ENCODE data around the gene KCNK5.
A peak's percentile ranks its signal among the peaks of the same experiment; 100 is the strongest.

KCNK5 gene

DNA sequence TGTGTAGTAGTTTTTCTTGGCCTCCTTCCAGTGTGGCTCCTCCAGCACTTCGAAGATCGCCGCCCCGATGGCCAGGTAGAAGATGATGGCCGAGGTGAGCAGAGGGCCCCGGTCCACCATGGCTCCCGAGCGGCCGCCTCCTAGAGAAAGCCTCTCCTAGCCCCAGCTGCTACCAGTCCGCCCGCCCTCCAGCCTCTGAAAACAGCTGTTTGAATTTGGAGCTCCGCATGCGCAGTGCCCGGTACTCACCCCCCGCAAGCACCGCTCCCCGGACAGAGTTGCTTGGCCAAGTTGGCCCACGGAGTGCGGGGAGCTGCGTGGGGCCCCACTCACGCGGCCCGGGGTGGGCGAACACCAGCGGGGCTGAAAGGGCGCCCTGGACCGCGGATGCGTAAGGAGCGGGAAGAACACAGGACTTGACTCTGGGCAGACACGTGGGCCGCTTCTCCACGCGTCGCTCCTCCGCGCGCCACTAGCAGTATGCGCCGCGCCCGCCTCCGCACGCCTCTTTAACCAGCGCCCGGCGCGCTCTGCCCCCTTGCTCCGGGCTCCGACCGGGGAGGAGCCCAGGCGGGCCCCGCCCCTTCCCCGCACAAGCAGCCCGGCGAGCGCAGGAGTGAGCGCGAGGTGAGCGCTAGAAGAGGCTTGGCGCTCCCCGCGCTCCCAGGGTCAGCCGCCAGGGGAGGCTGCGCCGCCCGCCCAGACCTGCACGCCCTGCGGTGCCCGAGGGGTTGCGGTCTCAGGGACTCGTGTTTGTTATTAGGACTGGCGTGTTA is at the start of gene KCNK5:
KCNK5 (minus strand) TSS at position 484 of the 776 bp plus-strand sequence; CDS start at position 120, 364 bp downstream.
- Histone ChIP-seq H3K9ac (no peak within 1 kb of the TSS), H3K27me3 (peaks cover 33 to 45% (median 41%) of the 10 kb centered on the region in 11 experiments), H3K4me2 (no peak within 1 kb of the TSS), H3K4me1 (peaks cover 0 to 16% (median 8%) of the 10 kb centered on the region in 10 experiments; a peak in 12 of 20 replicates), H3K27ac (no peak within 1 kb of the TSS), H4K20me1 (no peaks in the 10 kb centered on the region), H3K36me3 (no peaks in the 10 kb centered on the region), H3K9me3 (replicated peaks in 1 of 11) (peaks cover 13 to 25% (median 16%) of the 10 kb centered on the region in 11 experiments), H3K4me3 (no peak within 1 kb of the TSS)
- no peak for TF ChIP-seq Cebpa-rat (IDR thresholded peaks at IDR 0.05)

DNA sequence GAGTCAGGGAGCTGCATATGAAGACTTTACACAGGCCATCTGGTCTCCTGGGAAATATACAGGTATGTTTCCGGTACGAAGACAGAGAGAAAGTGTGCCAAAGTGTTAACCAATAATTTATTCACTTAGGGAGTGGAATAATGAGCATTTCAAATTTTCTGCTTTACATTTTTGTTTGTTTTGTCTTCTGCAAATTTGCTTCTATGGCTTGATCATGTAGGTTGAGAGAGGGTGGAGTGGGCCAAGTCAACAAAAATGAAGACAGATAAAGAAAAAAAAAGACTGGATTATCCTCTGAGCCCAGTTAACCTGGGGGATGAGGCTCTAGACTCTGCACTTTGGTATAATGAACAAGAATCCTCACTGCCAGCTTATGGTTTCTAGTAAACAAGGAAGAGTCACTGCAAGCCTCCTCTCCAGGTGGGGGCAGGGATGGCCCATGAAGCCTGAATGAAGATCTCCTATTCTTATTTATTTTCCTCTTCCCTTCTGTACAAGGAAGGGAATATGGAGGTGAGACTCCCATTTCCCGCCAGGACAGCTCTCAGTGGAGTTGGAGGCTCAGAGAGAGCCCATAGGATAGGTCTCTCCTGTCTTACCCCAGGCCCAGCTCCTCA is 47.2 kb upstream of the KCNK5 start:
- H3K4me3 ChIP-seq, result no peak overlapping the region
- no peak overlapping the region for H3K4me2 ChIP-seq
- TF ChIP-seq Cebpa-rat (IDR thresholded peaks at IDR 0.05), result no peak
- no peaks in the 10 kb centered on the region for H3K36me3 ChIP-seq
- peaks cover 0 to 12% (median 0%) of the 10 kb centered on the region in 11 experiments; a peak in 3 of 22 replicates for H3K27me3 ChIP-seq
- H3K9ac ChIP-seq, result no peak overlapping the region
- no peak overlapping the region for H3K27ac ChIP-seq
- H3K9me3 ChIP-seq (replicated peaks in 1 of 11), result no peaks in the 10 kb centered on the region
- H4K20me1 ChIP-seq, result 0 out of 22 replicates have a peak, but pooled peaks cover 0 to 4% (median 0%) of the 10 kb centered on the region in 11 experiments
- H3K4me1 ChIP-seq, result peaks cover 14 to 20% (median 16%) of the 10 kb centered on the region in 10 experiments

GRCh38 chr6:39274903-39275302 is 45.6 kb upstream of the KCNK5 start:
- H3K27ac ChIP-seq, result no peak overlapping the region
- TF ChIP-seq Cebpa-rat (IDR thresholded peaks at IDR 0.05), result no peak
- H3K4me1 ChIP-seq, result peaks cover 4 to 7% (median 5%) of the 10 kb centered on the region in 10 experiments
- H3K27me3 ChIP-seq, result 0 out of 22 replicates have a peak, but pooled peaks cover 0 to 6% (median 0%) of the 10 kb centered on the region in 11 experiments
- H3K9ac ChIP-seq, result no peak overlapping the region
- H3K4me2 ChIP-seq, result no peak overlapping the region
- no peaks in the 10 kb centered on the region for H3K36me3 ChIP-seq
- H3K9me3 ChIP-seq (replicated peaks in 1 of 11), result no peaks in the 10 kb centered on the region
- no peak overlapping the region for H3K4me3 ChIP-seq
- H4K20me1 ChIP-seq, result no peaks in the 10 kb centered on the region

DNA sequence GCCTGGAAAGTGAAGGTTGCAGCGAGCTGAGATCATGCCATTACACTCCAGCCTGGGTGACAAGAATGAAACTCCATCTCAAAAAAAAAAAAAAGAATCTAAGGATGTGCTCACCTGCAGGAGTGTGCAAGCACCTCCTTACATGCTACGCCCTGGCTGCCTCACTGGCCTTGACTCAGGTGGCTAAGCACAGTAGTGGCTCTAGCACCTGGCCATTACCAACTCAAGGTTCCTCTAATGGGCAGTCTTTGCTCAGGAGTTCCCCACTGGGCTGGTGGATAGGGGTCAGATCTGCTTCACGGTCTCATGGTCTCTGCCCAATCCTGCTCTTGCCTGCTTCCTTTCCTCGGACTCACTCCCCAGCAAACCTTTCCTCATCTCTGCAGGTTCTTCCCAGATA is 45.2 kb upstream of the KCNK5 start:
- Histone ChIP-seq H4K20me1 (no peaks in the 10 kb centered on the region), H3K9me3 (replicated peaks in 1 of 11) (no peaks in the 10 kb centered on the region), H3K36me3 (no peaks in the 10 kb centered on the region), H3K4me2 (no peak overlapping the region), H3K9ac (no peak overlapping the region), H3K27ac (no peak overlapping the region), H3K27me3 (0 out of 22 replicates have a peak, but pooled peaks cover 0 to 6% (median 0%) of the 10 kb centered on the region in 11 experiments), H3K4me3 (no peak overlapping the region), H3K4me1 (peaks cover 0 to 3% (median 1%) of the 10 kb centered on the region in 10 experiments; a peak in 14 of 20 replicates)
- no peak for TF ChIP-seq Cebpa-rat (IDR thresholded peaks at IDR 0.05)

- TF ChIP-seq Cebpa-rat (IDR thresholded peaks at IDR 0.05), result no peak
- H4K20me1 ChIP-seq, result no peaks in the 10 kb centered on the region
- no peak overlapping the region for H3K4me3 ChIP-seq
- no peak overlapping the region for H3K9ac ChIP-seq
- H3K36me3 ChIP-seq, result no peaks in the 10 kb centered on the region
- no peaks in the 10 kb centered on the region for H3K9me3 ChIP-seq (replicated peaks in 1 of 11)
- H3K4me2 ChIP-seq, result no peak overlapping the region
- no peaks in the 10 kb centered on the region for H3K4me1 ChIP-seq
- 0 out of 22 replicates have a peak, but pooled peaks cover 0 to 6% (median 0%) of the 10 kb centered on the region in 11 experiments for H3K27me3 ChIP-seq
- no peak overlapping the region for H3K27ac ChIP-seq
Measured at GRCh38 chr6:39273406-39273821, 44.1 kb upstream of the KCNK5 start.

GRCh38 chr6:39269961-39270360 is 40.7 kb upstream of the KCNK5 start:
- Histone ChIP-seq H3K27ac (no peak overlapping the region), H3K4me3 (no peak overlapping the region), H3K9ac (no peak overlapping the region), H3K36me3 (no peaks in the 10 kb centered on the region), H3K27me3 (no peaks in the 10 kb centered on the region), H3K4me2 (no peak overlapping the region), H4K20me1 (no peaks in the 10 kb centered on the region), H3K4me1 (peaks cover 0 to 7% (median 0%) of the 10 kb centered on the region in 10 experiments; a peak in 2 of 20 replicates), H3K9me3 (replicated peaks in 1 of 11) (no peaks in the 10 kb centered on the region)
- TF ChIP-seq Cebpa-rat (IDR thresholded peaks at IDR 0.05), result no peak

DNA sequence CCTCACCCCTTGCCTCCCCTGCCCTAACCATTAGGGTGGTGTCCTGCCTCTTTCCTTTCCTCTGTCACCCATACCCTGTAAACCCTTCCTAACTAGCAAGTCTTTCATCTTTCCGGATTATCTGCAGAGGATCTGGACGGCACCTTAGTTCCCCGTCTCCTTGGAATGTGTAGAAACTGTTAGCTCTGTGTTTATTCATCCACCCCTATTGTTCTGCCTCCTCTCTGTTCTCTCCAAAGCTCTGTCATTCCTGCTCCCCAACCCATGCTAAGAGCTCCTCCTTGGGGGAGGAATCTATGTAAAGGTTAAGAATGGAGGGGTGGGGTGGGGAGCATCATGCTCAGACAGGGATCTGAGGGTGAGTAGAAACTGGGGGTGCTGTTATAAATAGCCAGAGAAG is 39.4 kb upstream of the KCNK5 start:
- Histone ChIP-seq H3K36me3 (no peaks in the 10 kb centered on the region), H3K4me2 (no peak overlapping the region), H3K9ac (no peak overlapping the region), H3K4me1 (peaks cover 0 to 19% (median 5%) of the 10 kb centered on the region in 10 experiments; a peak in 13 of 20 replicates), H3K27me3 (no peaks in the 10 kb centered on the region), H3K27ac (no peak overlapping the region), H3K9me3 (replicated peaks in 1 of 11) (no peaks in the 10 kb centered on the region), H4K20me1 (no peaks in the 10 kb centered on the region), H3K4me3 (no peak overlapping the region)
- no peak for TF ChIP-seq Cebpa-rat (IDR thresholded peaks at IDR 0.05)

GRCh38 chr6:39268171-39268570 is 38.9 kb upstream of the KCNK5 start:
- no peak for TF ChIP-seq Cebpa-rat (IDR thresholded peaks at IDR 0.05)
- no peak overlapping the region for H3K4me2 ChIP-seq
- H4K20me1 ChIP-seq, result no peaks in the 10 kb centered on the region
- H3K27ac ChIP-seq, result no peak overlapping the region
- peaks cover 0 to 24% (median 11%) of the 10 kb centered on the region in 10 experiments; a peak in 14 of 20 replicates for H3K4me1 ChIP-seq
- H3K4me3 ChIP-seq, result no peak overlapping the region
- H3K9me3 ChIP-seq (replicated peaks in 1 of 11), result no peaks in the 10 kb centered on the region
- no peaks in the 10 kb centered on the region for H3K27me3 ChIP-seq
- H3K9ac ChIP-seq, result no peak overlapping the region
- H3K36me3 ChIP-seq, result no peaks in the 10 kb centered on the region

DNA sequence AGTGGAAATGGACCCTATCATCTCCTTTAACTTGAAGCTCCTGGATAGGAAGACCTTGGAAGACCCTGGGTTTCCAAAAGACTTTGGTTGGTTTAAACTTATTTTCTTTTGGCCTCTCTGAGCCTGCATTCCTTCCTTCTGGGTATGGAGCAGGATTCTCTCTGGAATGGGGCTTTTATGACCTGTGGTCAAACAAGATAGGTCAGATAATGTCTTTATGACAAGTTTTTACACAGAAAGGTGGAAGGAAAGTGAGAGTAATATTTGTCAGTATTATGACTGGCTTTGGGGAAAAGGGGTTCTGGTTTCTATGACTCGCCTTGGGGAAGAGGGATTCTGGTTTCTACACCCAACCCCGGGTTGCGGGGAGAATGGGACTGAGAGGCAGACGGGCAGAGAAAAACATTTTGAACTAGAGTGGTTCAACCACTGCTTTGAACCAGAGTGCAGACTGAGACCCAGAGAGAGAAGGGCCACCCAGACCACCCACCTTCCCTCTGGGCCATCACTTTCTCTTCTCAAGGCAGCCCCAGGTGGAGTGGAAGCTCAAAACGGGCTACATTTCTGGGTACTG is 37.6 kb upstream of the KCNK5 start:
- Histone ChIP-seq H3K4me3 (no peak overlapping the region), H3K36me3 (no peaks in the 10 kb centered on the region), H4K20me1 (no peaks in the 10 kb centered on the region), H3K9ac (no peak overlapping the region), H3K27ac (no peak overlapping the region), H3K4me2 (0 out of 22 replicates have a peak overlapping the region, but pooled peaks of 1 of the 11 experiments have one; percentile 12), H3K9me3 (replicated peaks in 1 of 11) (no peaks in the 10 kb centered on the region), H3K27me3 (no peaks in the 10 kb centered on the region), H3K4me1 (peaks cover 0 to 31% (median 17%) of the 10 kb centered on the region in 10 experiments; a peak in 14 of 20 replicates)
- no peak for TF ChIP-seq Cebpa-rat (IDR thresholded peaks at IDR 0.05)

Measured in BLaER1 treated with 17β-estradiol and CSF1 and Interleukin-3, amounts not matched to agents 10 nM and 100 nM (cell line).